GM12801 (cell line): ENCODE data around the gene GALNT7.

Experiments
- TF ChIP-seq, protein P1 (sequence below): IDR thresholded peaks from one replicate; pipeline ENCODE4 v1.5.1; 2011; ENCODE audit warnings: control low read depth; ENCODE audit not compliant: insufficient read length; ENCODE audit errors: extremely low read depth

Gene GALNT7

DNA sequence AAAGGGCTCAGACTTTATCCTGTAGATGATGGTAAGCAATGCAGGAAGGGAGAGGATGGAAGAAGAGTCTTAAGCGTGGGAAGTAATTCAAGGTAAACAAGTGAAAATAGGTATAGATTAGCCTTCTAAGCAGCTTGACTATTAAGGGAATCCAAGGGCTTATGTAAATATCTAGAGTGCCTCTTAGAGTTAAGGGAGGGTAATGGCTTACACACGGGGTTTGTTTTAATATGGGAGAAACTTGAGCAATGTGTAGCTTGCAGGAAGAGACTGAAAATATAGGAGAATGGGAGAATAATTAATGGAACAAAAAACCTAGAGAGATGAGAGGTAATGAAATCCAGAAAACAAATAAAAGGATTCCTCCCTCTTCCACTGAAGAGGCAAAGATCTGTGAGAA, 189.3 kb downstream of the GALNT7 start:
- TF ChIP-seq, protein P1, sequence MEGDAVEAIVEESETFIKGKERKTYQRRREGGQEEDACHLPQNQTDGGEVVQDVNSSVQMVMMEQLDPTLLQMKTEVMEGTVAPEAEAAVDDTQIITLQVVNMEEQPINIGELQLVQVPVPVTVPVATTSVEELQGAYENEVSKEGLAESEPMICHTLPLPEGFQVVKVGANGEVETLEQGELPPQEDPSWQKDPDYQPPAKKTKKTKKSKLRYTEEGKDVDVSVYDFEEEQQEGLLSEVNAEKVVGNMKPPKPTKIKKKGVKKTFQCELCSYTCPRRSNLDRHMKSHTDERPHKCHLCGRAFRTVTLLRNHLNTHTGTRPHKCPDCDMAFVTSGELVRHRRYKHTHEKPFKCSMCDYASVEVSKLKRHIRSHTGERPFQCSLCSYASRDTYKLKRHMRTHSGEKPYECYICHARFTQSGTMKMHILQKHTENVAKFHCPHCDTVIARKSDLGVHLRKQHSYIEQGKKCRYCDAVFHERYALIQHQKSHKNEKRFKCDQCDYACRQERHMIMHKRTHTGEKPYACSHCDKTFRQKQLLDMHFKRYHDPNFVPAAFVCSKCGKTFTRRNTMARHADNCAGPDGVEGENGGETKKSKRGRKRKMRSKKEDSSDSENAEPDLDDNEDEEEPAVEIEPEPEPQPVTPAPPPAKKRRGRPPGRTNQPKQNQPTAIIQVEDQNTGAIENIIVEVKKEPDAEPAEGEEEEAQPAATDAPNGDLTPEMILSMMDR, result no peak

DNA sequence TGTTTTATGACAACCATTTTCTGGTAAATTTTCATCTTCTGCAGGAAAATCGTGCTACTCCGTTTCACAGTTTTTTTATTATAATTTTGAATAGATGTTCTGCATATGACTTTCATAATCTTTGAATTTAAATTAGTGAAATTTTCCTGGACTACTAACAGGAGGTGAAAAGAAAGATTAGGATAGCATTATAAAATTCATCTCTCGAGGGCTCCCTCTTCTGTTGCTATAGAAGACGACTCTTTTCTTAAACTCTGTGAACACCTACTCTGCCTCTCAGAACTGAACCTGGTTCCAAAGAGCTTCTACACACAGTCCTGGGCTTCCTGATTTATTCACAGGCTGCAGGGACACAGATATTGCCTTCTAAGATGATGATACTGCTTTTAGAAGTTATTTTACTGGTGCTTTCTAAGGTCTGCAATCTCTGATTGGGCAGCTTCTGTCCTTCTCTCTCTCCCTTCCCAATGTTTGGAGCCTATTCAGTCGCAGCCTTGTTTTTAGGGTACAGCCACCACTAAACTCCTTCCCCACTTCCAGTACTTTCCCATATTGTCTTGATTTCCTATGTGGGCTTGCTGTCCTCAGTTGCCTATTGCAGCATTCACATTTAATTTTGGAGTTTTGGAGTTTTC, 192.1 kb downstream of the GALNT7 start:
- TF ChIP-seq, protein P1, result no peak

DNA sequence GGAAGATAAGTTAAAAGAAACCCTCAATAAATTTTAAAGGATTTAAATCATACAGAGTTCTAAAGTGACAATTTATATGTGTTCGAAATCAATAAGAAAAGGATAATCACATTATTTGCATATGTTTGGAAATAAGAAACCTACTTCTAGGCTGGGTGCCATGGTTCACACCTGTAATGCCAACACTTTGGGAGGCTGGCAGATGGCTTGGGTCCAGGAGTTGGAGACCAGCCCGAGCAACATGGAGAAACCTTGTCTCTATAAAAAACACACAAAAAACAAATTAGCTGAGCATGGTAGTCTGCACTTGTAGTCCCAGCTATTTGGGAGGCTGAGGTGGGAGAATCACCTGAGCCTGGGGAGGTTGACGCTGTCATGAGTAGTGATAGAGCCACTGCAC, 194.1 kb downstream of the GALNT7 start:
- TF ChIP-seq, protein P1, result no peak

DNA sequence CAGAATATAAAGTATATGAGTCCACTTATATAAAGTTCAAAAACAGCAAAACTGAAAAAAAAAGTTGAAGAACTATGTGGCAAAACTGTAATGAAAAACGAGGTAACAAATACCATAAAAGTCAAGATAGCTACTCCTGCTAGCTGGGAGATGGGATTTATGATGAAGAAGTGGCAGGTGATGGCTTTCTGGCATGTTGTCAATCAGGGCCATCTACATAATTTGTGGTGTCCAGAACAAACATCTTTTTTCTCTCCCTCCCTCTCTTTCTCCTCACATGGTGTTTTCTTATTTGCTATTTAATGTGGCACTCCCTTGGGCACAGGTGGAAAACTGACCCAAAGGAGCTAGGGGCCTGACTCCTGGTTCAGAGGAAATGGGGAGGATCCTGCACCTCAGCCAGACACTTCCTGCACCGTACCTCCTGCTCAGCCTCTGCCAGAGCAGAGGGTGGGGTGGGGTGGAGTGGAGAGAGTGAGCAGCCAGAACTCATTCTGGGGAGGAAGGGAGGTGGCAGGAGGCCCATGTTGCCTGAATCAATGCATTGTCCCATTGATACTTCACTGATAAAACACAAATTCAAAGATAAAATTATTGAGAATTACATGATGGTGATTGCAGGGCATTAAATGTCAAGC, 196.9 kb downstream of the GALNT7 start:
- TF ChIP-seq, protein P1, result no peak

DNA sequence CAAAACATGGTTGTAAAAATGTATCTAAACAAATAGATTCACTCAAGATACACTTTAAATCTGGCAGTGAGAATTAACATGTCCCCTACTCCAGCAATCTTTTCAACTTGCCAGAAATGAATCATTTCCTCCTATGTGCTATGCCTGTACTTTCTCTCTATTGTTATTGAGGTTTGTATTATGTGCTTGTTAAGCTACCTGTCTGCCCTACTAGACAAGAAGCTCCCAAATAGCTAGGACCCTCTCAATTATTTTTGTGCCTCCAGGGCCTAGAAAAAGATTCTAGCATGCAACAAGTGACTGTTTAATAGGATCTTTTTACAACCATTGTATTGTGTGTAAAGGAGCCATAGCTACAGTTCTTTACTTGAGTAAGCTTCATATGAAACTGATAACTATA, 198.7 kb downstream of the GALNT7 start:
- TF ChIP-seq, protein P1, result no peak

DNA sequence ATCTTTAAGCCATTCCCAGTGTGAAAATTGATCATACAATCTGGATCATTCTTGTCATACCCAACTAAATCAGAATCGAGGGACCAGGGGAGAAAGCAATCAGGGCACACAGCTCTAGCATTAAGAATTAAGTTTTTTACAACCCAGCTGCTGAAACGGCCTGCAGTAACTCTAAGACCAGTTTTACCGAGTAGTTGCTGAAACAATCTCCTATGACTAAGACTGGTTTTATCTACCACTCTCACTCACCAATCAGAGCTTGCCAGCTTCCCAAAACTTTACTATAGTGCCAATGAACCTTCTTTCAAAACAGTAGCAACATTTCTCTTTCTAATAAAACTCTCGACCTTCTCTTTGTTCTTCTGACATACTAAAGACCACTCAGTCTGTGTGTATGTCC, 199.3 kb downstream of the GALNT7 start:
- TF ChIP-seq, protein P1, result no peak

DNA sequence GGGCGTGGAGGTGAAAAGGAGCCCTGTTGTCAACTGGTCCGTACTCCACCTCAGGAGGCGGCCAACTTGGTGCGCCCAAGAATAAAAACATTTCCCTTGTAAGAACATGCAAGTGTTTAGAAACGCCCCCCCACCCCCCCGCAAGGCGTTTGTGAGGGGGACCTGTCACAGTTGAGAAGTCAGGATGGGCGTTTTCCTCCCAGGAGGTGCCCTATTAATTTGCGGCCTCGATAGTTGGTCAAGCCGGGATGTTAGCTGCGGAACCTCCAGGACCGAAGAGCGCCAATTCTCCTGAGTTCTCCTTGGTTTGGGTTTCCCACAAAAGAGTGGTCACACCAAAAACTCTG, 201.5 kb downstream of the GALNT7 start:
- TF ChIP-seq, protein P1, result no peak
